ENCODE data around the gene ANKRD16. TPM values are rescaled to one million over a fixed set of nuclear protein-coding genes. Genes with fewer than 3 reads are reported as not detected.

ANKRD16 gene
- total RNA-seq, 4 donors from 2014 or later = 6.6 to 10.8 (median 9.7) TPM

Other genes starting within 250 kb of the ANKRD16 start
- gene ASB13, start 223.3 kb downstream of the ANKRD16 start, total RNA-seq = 10 to 100 TPM; 11.6 to 18.6 (median 16.5) TPM
- gene TASOR2, start 205.1 kb downstream of the ANKRD16 start, total RNA-seq = 10 to 100 TPM; 49.8 to 78.3 (median 59.9) TPM
- 100 to 1,000 TPM; 243 to 270 (median 256) TPM for gene GDI2, start 76.5 kb downstream of the ANKRD16 start, total RNA-seq
- gene FBH1, start 350 bp upstream of the ANKRD16 start, total RNA-seq = 100 to 1,000 TPM in 2 of 4 donors, 10 to 100 TPM in 2; 70.9 to 131 (median 90.6) TPM
- 10 to 100 TPM; 14.1 to 26.5 (median 16.4) TPM for gene IL15RA, start 87.7 kb upstream of the ANKRD16 start, total RNA-seq
- under 1 TPM in 2 of 4 donors, not detected in 2; 0.21 to 0.70 TPM for gene IL2RA, start 172.5 kb upstream of the ANKRD16 start, total RNA-seq
- 10 to 100 TPM; 31.9 to 85.6 (median 42.9) TPM for gene RBM17, start 199.1 kb upstream of the ANKRD16 start, total RNA-seq